Effector CD4-positive, alpha-beta T cell (primary cell): ENCODE measurements around the gene DUSP14.
"Not testable (repeated sequence)": the region's sequence is repeated elsewhere in the genome, so short reads cannot be mapped to it uniquely, and the experiment has no call there.

Experiments used
- DNase-seq: peaks from one replicate; pipeline ENCODE4 v3.0.0-alpha.2; 2020
- total RNA-seq: gene quantifications from one replicate; lab custom pipeline; 2026; lab: John Stamatoyannopoulos, UW

DUSP14 gene
- total RNA-seq: 5.3 reads per million, percentile 20 among the genes with 10 or more reads in this experiment

- DNase-seq: peak; percentile 68
Observed at GRCh38 chr17:37489197-37490001, at the start of gene DUSP14. Gene DUSP14, plus strand, starts transcription at chr17:37489891. Its CDS starts 22,382 bp downstream, at chr17:37512273.

GRCh38 chr17:37440424-37440823, 49.3 kb upstream of the DUSP14 start:
- no peak for DNase-seq

- DNase-seq: not testable (repeated sequence)
Observed at GRCh38 chr17:37441369-37442014, 48.2 kb upstream of the DUSP14 start.

- DNase-seq: no peak
Observed at GRCh38 chr17:37446027-37446426, 43.7 kb upstream of the DUSP14 start.

- DNase-seq: no peak
Observed at GRCh38 chr17:37447641-37448040, 42.0 kb upstream of the DUSP14 start.

- DNase-seq: no peak
Observed at GRCh38 chr17:37450112-37450511, 39.6 kb upstream of the DUSP14 start.

- not testable (repeated sequence) for DNase-seq
Observed at GRCh38 chr17:37457801-37458200, 31.9 kb upstream of the DUSP14 start.

- no peak for DNase-seq
Observed at GRCh38 chr17:37458805-37459204, 30.9 kb upstream of the DUSP14 start.

GRCh38 chr17:37461668-37462067, 28.0 kb upstream of the DUSP14 start:
- DNase-seq: no peak

- DNase-seq: no peak
Observed at GRCh38 chr17:37462492-37462891, 27.2 kb upstream of the DUSP14 start.

GRCh38 chr17:37463039-37463438, 26.7 kb upstream of the DUSP14 start:
- DNase-seq: no peak

GRCh38 chr17:37465069-37465616, 24.5 kb upstream of the DUSP14 start:
- DNase-seq: no peak

GRCh38 chr17:37466471-37466870, 23.2 kb upstream of the DUSP14 start:
- no peak for DNase-seq

GRCh38 chr17:37470181-37470580, 19.5 kb upstream of the DUSP14 start:
- no peak for DNase-seq

GRCh38 chr17:37475731-37476420, 13.8 kb upstream of the DUSP14 start:
- DNase-seq: no peak

- no peak for DNase-seq
Observed at GRCh38 chr17:37476431-37477120, 13.1 kb upstream of the DUSP14 start.

- no peak for DNase-seq
Observed at GRCh38 chr17:37478187-37478586, 11.5 kb upstream of the DUSP14 start.

GRCh38 chr17:37479025-37479424, 10.7 kb upstream of the DUSP14 start:
- DNase-seq: no peak

- DNase-seq: no peak
Observed at GRCh38 chr17:37480427-37480826, 9.3 kb upstream of the DUSP14 start.

- no peak for DNase-seq
Observed at GRCh38 chr17:37481001-37481665, 8.6 kb upstream of the DUSP14 start.

GRCh38 chr17:37483311-37484039, 6.2 kb upstream of the DUSP14 start:
- DNase-seq: no peak
